GM18499 (cell line): Measurements from ENCODE around the gene WSB1.

Experiments used
- ATAC-seq: cut with Tn5 transposase; IDR thresholded peaks from one replicate; pipeline ENCODE4 v1.9.1; 2021; ENCODE audit warnings: moderate number of reproducible peaks; ENCODE audit not compliant: insufficient read depth, unreplicated experiment

WSB1 gene

GRCh38 chr17:27353461-27354050, 59.6 kb downstream of the WSB1 start:
- no peak for ATAC-seq

GRCh38 chr17:27354051-27354490, 60.2 kb downstream of the WSB1 start:
- ATAC-seq: no peak

GRCh38 chr17:27354491-27355081, 60.7 kb downstream of the WSB1 start:
- no peak for ATAC-seq

- ATAC-seq: no peak
Measured at GRCh38 chr17:27355419-27355818, 61.5 kb downstream of the WSB1 start.

GRCh38 chr17:27356091-27356705, 62.3 kb downstream of the WSB1 start:
- ATAC-seq: no peak

GRCh38 chr17:27357236-27357635, 63.3 kb downstream of the WSB1 start:
- ATAC-seq: no peak

GRCh38 chr17:27360507-27360906, 66.6 kb downstream of the WSB1 start:
- no peak for ATAC-seq

GRCh38 chr17:27361695-27362094, 67.8 kb downstream of the WSB1 start:
- ATAC-seq: no peak

- no peak for ATAC-seq
Measured at GRCh38 chr17:27362503-27362902, 68.6 kb downstream of the WSB1 start.

- ATAC-seq: no peak
Measured at GRCh38 chr17:27362909-27363308, 69.0 kb downstream of the WSB1 start.

- ATAC-seq: no peak
Measured at GRCh38 chr17:27363326-27363725, 69.4 kb downstream of the WSB1 start.
